ENCODE results near the gene CLSTN2. TPM values are rescaled to one million over a fixed set of nuclear protein-coding genes. Genes with fewer than 3 reads are reported as not detected.

CLSTN2 gene
- total and polyA plus RNA-seq, 8 donors, result 0.31 to 1.1 (median 0.61) TPM

- H3K4me1 ChIP-seq, result no peaks in the 10 kb centered on the region
- H3K4me3 ChIP-seq, result no peak overlapping the region
- ATAC-seq, result no peak
- no peaks in the 10 kb centered on the region for H3K9me3 ChIP-seq
- intact Hi-C loops (cut with DNase I), result no loop called here
- H3K27me3 ChIP-seq, result no peaks in the 10 kb centered on the region
- H3K36me3 ChIP-seq, result no peaks in the 10 kb centered on the region
- no peak overlapping the region for H3K27ac ChIP-seq
- TF ChIP-seq CTCF (IDR thresholded peaks at IDR 0.05), result no peak
- DNase-seq, result no peak
Observed at GRCh38 chr3:139982404-139982803, 47.4 kb downstream of the CLSTN2 start.

- no peak for TF ChIP-seq CTCF (IDR thresholded peaks at IDR 0.05)
- Histone ChIP-seq H3K4me3 (no peak overlapping the region), H3K4me1 (no peaks in the 10 kb centered on the region), H3K36me3 (no peaks in the 10 kb centered on the region), H3K27ac (no peak overlapping the region), H3K9me3 (no peaks in the 10 kb centered on the region), H3K27me3 (no peaks in the 10 kb centered on the region)
- ATAC-seq, result no peak
- no peak for DNase-seq
- intact Hi-C loops (cut with DNase I), result no loop called here
Observed at GRCh38 chr3:139985576-139985975, 50.6 kb downstream of the CLSTN2 start.

GRCh38 chr3:139987908-139988307, 52.9 kb downstream of the CLSTN2 start:
- ATAC-seq (no peak), DNase-seq (no peak)
- no peak for TF ChIP-seq CTCF (IDR thresholded peaks at IDR 0.05)
- H3K4me3 ChIP-seq, result no peak overlapping the region
- H3K9me3 ChIP-seq, result no peaks in the 10 kb centered on the region
- no peak overlapping the region for H3K27ac ChIP-seq
- H3K36me3 ChIP-seq, result no peaks in the 10 kb centered on the region
- no peaks in the 10 kb centered on the region for H3K4me1 ChIP-seq
- H3K27me3 ChIP-seq, result no peaks in the 10 kb centered on the region
- intact Hi-C loops (cut with DNase I), result no loop called here

- no peak for ATAC-seq
- no peak for DNase-seq
- intact Hi-C loops (cut with DNase I), result no loop called here
- no peaks in the 10 kb centered on the region for H3K4me1 ChIP-seq
- H3K36me3 ChIP-seq, result no peaks in the 10 kb centered on the region
- no peak overlapping the region for H3K4me3 ChIP-seq
- no peak for TF ChIP-seq CTCF (IDR thresholded peaks at IDR 0.05)
- H3K27me3 ChIP-seq, result no peaks in the 10 kb centered on the region
- no peaks in the 10 kb centered on the region for H3K9me3 ChIP-seq
- H3K27ac ChIP-seq, result no peak overlapping the region
Observed at GRCh38 chr3:139988472-139989156, 53.6 kb downstream of the CLSTN2 start.

GRCh38 chr3:139994891-139995290, 59.9 kb downstream of the CLSTN2 start:
- intact Hi-C loops (cut with DNase I), result no loop called here
- no peaks in the 10 kb centered on the region for H3K4me1 ChIP-seq
- H3K4me3 ChIP-seq, result no peak overlapping the region
- no peak for TF ChIP-seq CTCF (IDR thresholded peaks at IDR 0.05)
- ATAC-seq (no peak), DNase-seq (no peak)
- H3K36me3 ChIP-seq, result no peaks in the 10 kb centered on the region
- no peak overlapping the region for H3K27ac ChIP-seq
- no peaks in the 10 kb centered on the region for H3K9me3 ChIP-seq
- H3K27me3 ChIP-seq, result no peaks in the 10 kb centered on the region
